Measurements from ENCODE around the gene HSPA4L.

The HSPA4L gene

GRCh38 chr4:127870688-127871087 is 88.6 kb downstream of the HSPA4L start:
- DNase-seq, result peak; percentile 42

DNA sequence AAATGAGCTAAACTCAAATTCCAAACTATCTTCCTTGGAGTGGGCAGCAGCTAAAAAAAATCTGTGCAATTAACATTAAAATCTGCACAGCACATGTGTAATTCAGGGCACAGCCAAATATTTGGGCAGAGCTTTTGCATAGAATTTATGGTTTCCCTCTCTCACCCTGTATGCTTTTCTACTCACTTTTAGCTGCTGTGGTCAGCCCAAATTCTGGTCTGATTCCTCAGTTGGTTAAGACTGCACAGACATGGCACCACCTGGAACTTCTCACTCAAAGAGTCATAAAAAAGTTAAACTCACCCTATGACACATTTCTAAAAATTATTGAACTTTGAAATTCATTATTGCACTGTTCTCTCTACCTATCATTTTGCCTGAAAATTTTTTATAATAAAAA is 93.7 kb downstream of the HSPA4L start:
- DNase-seq, result no peak

- peak; percentile 88 for DNase-seq
Measured at GRCh38 chr4:127880763-127881562, 98.8 kb downstream of the HSPA4L start, which contains the start of gene PLK4. Gene PLK4 (plus strand): TSS chr4:127880893. CDS start chr4:127881135, 242 bp downstream.

DNA sequence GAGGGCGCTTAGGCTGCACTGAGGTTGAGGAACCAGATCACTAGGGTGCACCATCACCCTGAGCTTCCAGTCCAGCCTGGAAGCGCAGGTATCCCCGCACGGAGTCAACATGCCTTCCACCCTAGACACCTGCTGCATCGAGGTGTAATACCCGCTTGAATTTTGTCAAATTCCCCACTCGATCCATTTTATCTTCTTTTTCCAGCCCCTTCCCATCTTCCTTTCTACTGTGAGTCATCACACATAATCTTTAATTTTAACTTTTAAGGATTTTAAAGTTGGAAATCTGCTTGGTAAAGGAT is 99.4 kb downstream of the HSPA4L start:
- no peak for DNase-seq

DNA sequence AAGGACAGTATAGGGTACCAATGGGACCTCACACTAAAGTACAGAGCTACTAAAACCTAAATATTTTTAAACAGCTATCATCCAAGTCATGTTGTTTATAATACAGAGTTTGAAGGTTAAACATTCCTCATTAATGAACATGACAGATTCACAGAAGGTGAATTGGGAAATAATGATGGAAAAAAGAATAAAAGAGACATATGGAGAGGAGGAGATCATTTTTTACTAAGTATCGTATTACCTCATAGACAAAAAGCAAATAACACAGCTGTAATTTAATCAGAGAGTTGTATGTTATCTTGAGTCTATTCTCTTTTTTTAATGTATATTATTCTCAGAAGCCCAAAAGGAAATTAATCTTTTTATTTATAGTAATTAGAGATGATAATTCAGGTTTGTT is 106.4 kb downstream of the HSPA4L start:
- DNase-seq, result no peak

DNA sequence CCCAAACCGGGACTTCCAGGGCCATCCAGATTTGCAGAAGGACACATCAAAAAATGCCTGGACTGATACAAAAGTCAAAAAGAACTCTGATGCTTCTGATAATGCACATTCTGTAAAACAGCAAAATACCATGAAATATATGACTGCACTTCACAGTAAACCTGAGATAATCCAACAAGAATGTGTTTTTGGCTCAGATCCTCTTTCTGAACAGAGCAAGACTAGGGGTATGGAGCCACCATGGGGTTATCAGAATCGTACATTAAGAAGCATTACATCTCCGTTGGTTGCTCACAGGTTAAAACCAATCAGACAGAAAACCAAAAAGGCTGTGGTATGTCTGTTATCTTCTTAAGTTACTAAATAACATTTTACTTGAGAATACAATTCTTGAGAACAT is 107.8 kb downstream of the HSPA4L start:
- no peak for DNase-seq
